Left lung (tissue), 10 donors: Measurements from ENCODE around the gene PPARA. TPM values are rescaled to one million over a fixed set of nuclear protein-coding genes. Genes with fewer than 3 reads are reported as not detected.

Experiments
- ATAC-seq: fragments of 200-7000 bp; cut with Tn5 transposase; one replicate; pipeline ENCODE4 v1.9.1; 2020; ENCODE audit warnings: moderate library complexity
- DNase-seq, 4 donors: peaks; one replicate each; pipeline ENCODE4 v3.0.0-alpha.2; 2013 to 2020
- H3K27ac ChIP-seq, 2 donors: fragments of 200-600 bp; sonication (generic) in 1 of 2; one replicate each; pipeline versions ENCODE4 v1.5.0 to v1.8.0; 2020 to 2021
- H3K27me3 ChIP-seq, 2 donors: fragments of 200-600 bp; sonication (generic) in 1 of 2; one replicate each; pipeline versions ENCODE4 v1.5.0 to v1.8.0; 2020 to 2021
- H3K36me3 ChIP-seq, 2 donors: fragments of 200-600 bp; sonication (generic) in 1 of 2; one replicate each; pipeline versions ENCODE4 v1.5.0 to v1.8.0; 2020 to 2021
- H3K4me1 ChIP-seq, 2 donors: fragments of 200-600 bp; one replicate each; pipeline ENCODE4 v1.8.0; 2021
- H3K4me3 ChIP-seq, 2 donors: fragments of 200-600 bp; sonication (generic) in 1 of 2; one replicate each; pipeline versions ENCODE4 v1.5.0 to v1.8.0; 2020 to 2021; ENCODE audit warnings: mild to moderate bottlenecking in 1 of 2
- H3K9me3 ChIP-seq, 2 donors: fragments of 200-600 bp; sonication (generic) in 1 of 2; one replicate each; pipeline versions ENCODE4 v1.5.0 to v1.8.0; 2020 to 2021
- CTCF ChIP-seq, 2 donors: fragments of 200-600 bp; sonication (generic) in 1 of 2; IDR thresholded peaks; one replicate each; pipeline versions ENCODE4 v1.5.0 to v1.8.0; 2021; ENCODE audit warnings: antibody characterized with exemption in 2 of 2
- intact Hi-C, 2 donors: fragments of 100-400 bp; cut with DNase I; formaldehyde crosslinking; loops; one replicate each; pipeline versions ENCODE4 v1.11.2 to v1.14.2; 2022
- polyA plus RNA-seq, 6 donors: library from polyadenylated mRNA; unstranded; fragments of 120-200 nt; gene quantifications; one replicate each; pipeline ENCODE4 v1.2.1, GENCODE V29; 2013; ENCODE audit not compliant: insufficient read length in 6 of 6
- total RNA-seq, 2 donors: library from RNA; stranded (reverse); fragmentation: NEBNext Ultra II Directional; extraction: Animal tissue kit (Norgen Biotek cat#: 25700); gene quantifications; one replicate each; pipeline ENCODE4 v1.2.1, GENCODE V29; 2021
- donor health status: DM: no; HTN: yes; CAD: no.
- donor health status: DM: no; HTN: no; CAD: no.

PPARA gene
- total and polyA plus RNA-seq, 8 donors, result 13.8 to 22.3 (median 15.8) TPM

DNA sequence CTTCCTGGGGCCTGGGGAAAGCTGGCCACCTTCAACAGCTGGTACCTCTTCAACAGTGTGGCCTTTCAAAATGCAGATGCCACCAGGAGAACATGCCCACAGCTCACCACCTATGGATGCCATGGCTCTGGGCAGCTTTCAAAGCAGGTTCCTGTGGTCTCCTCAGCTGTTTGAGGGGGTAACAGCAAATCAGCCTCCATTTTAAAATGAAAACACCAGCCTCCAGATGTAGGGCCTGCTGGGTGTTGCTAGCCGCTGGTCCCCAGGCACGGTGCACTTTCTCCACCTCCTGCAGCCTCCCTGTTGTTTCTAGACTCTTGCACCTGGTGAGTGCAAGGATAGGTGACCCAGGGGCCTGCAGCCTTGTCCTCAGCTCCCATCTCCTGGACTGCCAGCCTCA lies 89.7 kb downstream of the PPARA start:
- peaks cover 0 to 11% of the 10 kb centered on the region in 2 donors for H3K4me1 ChIP-seq
- no peak overlapping the region for H3K27ac ChIP-seq
- no peak for DNase-seq
- intact Hi-C loops, result no loop called here
- H3K36me3 ChIP-seq, result peaks cover 0 to 56% of the 10 kb centered on the region in 2 donors
- H3K4me3 ChIP-seq, result no peak overlapping the region
- ATAC-seq, result no peak
- H3K27me3 ChIP-seq, result no peaks in the 10 kb centered on the region
- TF ChIP-seq CTCF (IDR thresholded peaks at IDR 0.05), result no peak
- H3K9me3 ChIP-seq, result no peaks in the 10 kb centered on the region

DNA sequence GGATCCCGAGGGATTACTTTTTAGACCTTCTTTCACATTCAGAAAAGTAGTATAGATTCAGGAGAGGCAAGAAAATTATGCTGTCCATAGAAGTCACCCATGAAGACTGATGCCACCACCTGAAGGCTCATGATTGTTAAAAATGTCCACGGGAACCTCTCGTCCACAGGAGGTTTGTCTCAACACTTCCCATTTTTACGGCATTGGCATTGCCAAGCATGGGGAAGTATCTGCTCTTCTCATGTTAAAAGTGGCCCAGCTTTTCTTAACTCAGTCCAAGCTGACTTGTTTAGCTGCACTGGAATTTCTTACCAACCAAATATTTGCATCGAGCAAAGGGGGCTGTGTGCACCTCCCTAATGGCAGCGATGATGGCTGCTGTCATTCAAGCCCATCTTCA lies 90.2 kb downstream of the PPARA start:
- Histone ChIP-seq H3K27ac (no peak overlapping the region), H3K36me3 (peaks cover 0 to 55% of the 10 kb centered on the region in 2 donors), H3K4me3 (no peak overlapping the region), H3K9me3 (no peaks in the 10 kb centered on the region), H3K4me1 (peaks cover 0 to 11% of the 10 kb centered on the region in 2 donors), H3K27me3 (no peaks in the 10 kb centered on the region)
- no peak for TF ChIP-seq CTCF (IDR thresholded peaks at IDR 0.05)
- intact Hi-C loops, result no loop called here
- ATAC-seq, result no peak
- DNase-seq, result no peak

GRCh38 chr22:46240907-46241306 lies 90.6 kb downstream of the PPARA start:
- no peak overlapping the region for H3K27ac ChIP-seq
- intact Hi-C loops, result no loop called here
- TF ChIP-seq CTCF (IDR thresholded peaks at IDR 0.05), result no peak
- peaks cover 0 to 51% of the 10 kb centered on the region in 2 donors for H3K36me3 ChIP-seq
- peaks cover 0 to 11% of the 10 kb centered on the region in 2 donors for H3K4me1 ChIP-seq
- H3K9me3 ChIP-seq, result no peaks in the 10 kb centered on the region
- H3K4me3 ChIP-seq, result no peak overlapping the region
- no peak for DNase-seq
- no peaks in the 10 kb centered on the region for H3K27me3 ChIP-seq
- no peak for ATAC-seq

DNA sequence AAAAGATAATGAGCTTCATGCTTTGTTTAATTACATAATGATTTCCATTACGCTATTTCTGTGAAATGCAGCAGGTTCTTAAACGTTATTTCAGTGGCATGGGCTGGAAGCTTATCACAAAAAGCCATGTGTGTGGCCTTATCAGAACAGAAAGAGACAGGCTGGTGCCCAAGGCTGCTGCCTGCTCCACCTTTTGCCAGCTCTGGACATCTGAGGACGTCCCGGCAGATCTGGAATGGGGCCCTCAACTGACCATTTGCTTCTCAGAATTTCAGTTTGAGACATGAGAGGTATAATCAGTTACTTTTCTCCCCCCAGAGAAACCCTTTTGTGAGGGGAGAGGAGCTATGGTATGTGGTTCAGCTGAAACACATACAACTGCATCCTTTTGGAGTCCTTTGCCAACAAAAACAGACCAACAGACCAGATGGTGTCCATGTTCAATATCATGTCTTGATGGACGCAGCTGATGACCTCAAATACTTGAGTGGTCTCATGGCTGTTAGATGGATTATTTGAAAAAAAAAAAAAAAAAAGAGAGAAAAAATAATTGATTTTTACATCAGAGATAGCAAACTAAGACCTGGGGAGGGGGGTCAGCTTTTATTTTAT lies 91.2 kb downstream of the PPARA start:
- intact Hi-C loops, result no loop called here
- H3K4me1 ChIP-seq, result peaks cover 0 to 11% of the 10 kb centered on the region in 2 donors
- peaks cover 0 to 45% of the 10 kb centered on the region in 2 donors for H3K36me3 ChIP-seq

DNA sequence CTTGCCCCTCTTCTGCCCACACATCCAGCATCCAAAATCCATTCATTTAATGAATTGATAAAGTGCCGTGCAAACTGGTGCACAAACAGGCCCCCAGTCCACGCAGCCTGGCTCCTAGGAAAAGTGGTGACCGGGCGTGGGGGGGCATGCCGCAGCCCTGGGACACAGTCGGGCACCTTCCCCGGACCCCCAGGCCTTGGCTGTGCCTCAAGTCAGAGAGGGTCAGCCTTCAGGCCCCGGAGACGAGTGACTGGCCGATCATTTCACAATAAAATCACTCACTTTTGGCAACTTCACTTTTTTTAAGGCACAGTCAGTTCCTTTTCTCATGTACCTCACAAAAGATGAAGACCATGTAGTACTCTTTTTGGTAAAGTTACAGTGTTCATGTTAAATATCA lies 91.8 kb downstream of the PPARA start:
- intact Hi-C loops, result no loop called here
- H3K27me3 ChIP-seq, result no peaks in the 10 kb centered on the region
- no peak for DNase-seq
- ATAC-seq, result no peak
- peaks cover 0 to 11% of the 10 kb centered on the region in 2 donors for H3K4me1 ChIP-seq
- peaks cover 0 to 40% of the 10 kb centered on the region in 2 donors for H3K36me3 ChIP-seq
- H3K27ac ChIP-seq, result no peak overlapping the region
- H3K4me3 ChIP-seq, result no peak overlapping the region
- H3K9me3 ChIP-seq, result no peaks in the 10 kb centered on the region
- TF ChIP-seq CTCF (IDR thresholded peaks at IDR 0.05), result no peak

More for the DNA sequence above, 91.2 kb downstream of the PPARA start:
- no peaks in the 10 kb centered on the region for H3K27me3 ChIP-seq
- no peak for TF ChIP-seq CTCF (IDR thresholded peaks at IDR 0.05)
- ATAC-seq, result no peak
- DNase-seq, result no peak
- no peak overlapping the region for H3K4me3 ChIP-seq
- H3K27ac ChIP-seq, result no peak overlapping the region
- no peaks in the 10 kb centered on the region for H3K9me3 ChIP-seq
